T-helper 2 cell treated with Interferon-gamma antibody and Interleukin-4, amounts not matched to agents 5 μg/mL and 100 μg/mL, for 36 hours (primary cell): Measurements from ENCODE around the gene PICALM.
A peak's percentile ranks its signal among the peaks of the same experiment; 100 is the strongest.

Source experiments
- DNase-seq: peaks from one replicate; pipeline ENCODE4 v3.0.0; 2021; ENCODE audit warnings: low spot score
- H3K27ac Mint-ChIP-seq: one replicate; pipeline ENCODE4 v1.8.0; 2021; ENCODE audit warnings: mild to moderate bottlenecking, mixed read lengths
- H3K27me3 Mint-ChIP-seq: one replicate; pipeline ENCODE4 v1.8.0; 2021; ENCODE audit warnings: low read depth, mixed read lengths
- H3K36me3 Mint-ChIP-seq: one replicate; pipeline ENCODE4 v1.8.0; 2021; ENCODE audit warnings: low read depth, mixed read lengths
- H3K4me1 Mint-ChIP-seq: one replicate; pipeline ENCODE4 v1.8.0; 2021; ENCODE audit warnings: low read depth, mixed read lengths
- H3K4me3 Mint-ChIP-seq: one replicate; pipeline ENCODE4 v1.8.0; 2022; ENCODE audit warnings: mild to moderate bottlenecking, moderate library complexity, mixed read lengths
- H3K9me3 Mint-ChIP-seq: one replicate; pipeline ENCODE4 v1.8.0; 2021; ENCODE audit warnings: mixed read lengths

PICALM gene

GRCh38 chr11:86016451-86016850 is 52.4 kb downstream of the PICALM start:
- no peak for DNase-seq
- no peaks in the 10 kb centered on the region for H3K27me3 Mint-ChIP-seq
- H3K27ac Mint-ChIP-seq = peak overlapping the region; percentile 0
- H3K4me3 Mint-ChIP-seq = no peak overlapping the region
- H3K36me3 Mint-ChIP-seq = peaks cover 47% of the 10 kb centered on the region
- peaks cover 16% of the 10 kb centered on the region for H3K4me1 Mint-ChIP-seq
- no peaks in the 10 kb centered on the region for H3K9me3 Mint-ChIP-seq

- DNase-seq = no peak
- Mint-ChIP-seq H3K4me3 (no peak overlapping the region), H3K27ac (no peak overlapping the region), H3K27me3 (no peaks in the 10 kb centered on the region), H3K36me3 (peaks cover 44% of the 10 kb centered on the region), H3K9me3 (no peaks in the 10 kb centered on the region), H3K4me1 (peaks cover 12% of the 10 kb centered on the region)
Measured at GRCh38 chr11:86015699-86016098, 53.2 kb downstream of the PICALM start.

GRCh38 chr11:86014221-86014620 is 54.7 kb downstream of the PICALM start:
- Mint-ChIP-seq H3K4me1 (peaks cover 12% of the 10 kb centered on the region), H3K36me3 (peaks cover 43% of the 10 kb centered on the region), H3K27ac (no peak overlapping the region), H3K27me3 (no peaks in the 10 kb centered on the region), H3K4me3 (no peak overlapping the region), H3K9me3 (no peaks in the 10 kb centered on the region)
- DNase-seq = no peak

- no peak for DNase-seq
- Mint-ChIP-seq H3K27me3 (no peaks in the 10 kb centered on the region), H3K27ac (no peak overlapping the region), H3K4me1 (peaks cover 12% of the 10 kb centered on the region), H3K36me3 (peaks cover 42% of the 10 kb centered on the region), H3K9me3 (no peaks in the 10 kb centered on the region), H3K4me3 (no peak overlapping the region)
Measured at GRCh38 chr11:86013713-86014112, 55.2 kb downstream of the PICALM start.

GRCh38 chr11:86011175-86011574 is 57.7 kb downstream of the PICALM start:
- Mint-ChIP-seq H3K27me3 (no peaks in the 10 kb centered on the region), H3K36me3 (peaks cover 57% of the 10 kb centered on the region), H3K9me3 (no peaks in the 10 kb centered on the region), H3K4me1 (peaks cover 13% of the 10 kb centered on the region), H3K4me3 (no peak overlapping the region), H3K27ac (no peak overlapping the region)
- no peak for DNase-seq

- Mint-ChIP-seq H3K9me3 (no peaks in the 10 kb centered on the region), H3K27ac (no peak overlapping the region), H3K27me3 (no peaks in the 10 kb centered on the region), H3K36me3 (peaks cover 57% of the 10 kb centered on the region), H3K4me1 (peaks cover 6% of the 10 kb centered on the region), H3K4me3 (no peak overlapping the region)
- no peak for DNase-seq
Measured at GRCh38 chr11:86003654-86004053, 65.2 kb downstream of the PICALM start.

GRCh38 chr11:86002431-86002830 is 66.5 kb downstream of the PICALM start:
- Mint-ChIP-seq H3K27me3 (no peaks in the 10 kb centered on the region), H3K27ac (no peak overlapping the region), H3K4me3 (no peak overlapping the region), H3K9me3 (no peaks in the 10 kb centered on the region), H3K4me1 (no peaks in the 10 kb centered on the region), H3K36me3 (peaks cover 55% of the 10 kb centered on the region)
- DNase-seq = no peak

GRCh38 chr11:85991508-85991907 is 77.4 kb downstream of the PICALM start:
- H3K4me3 Mint-ChIP-seq = no peak overlapping the region
- H3K27me3 Mint-ChIP-seq = no peaks in the 10 kb centered on the region
- H3K4me1 Mint-ChIP-seq = peaks cover 14% of the 10 kb centered on the region
- DNase-seq = no peak
- H3K9me3 Mint-ChIP-seq = no peaks in the 10 kb centered on the region
- no peak overlapping the region for H3K27ac Mint-ChIP-seq
- H3K36me3 Mint-ChIP-seq = peaks cover 41% of the 10 kb centered on the region

- Mint-ChIP-seq H3K36me3 (peaks cover 43% of the 10 kb centered on the region), H3K4me1 (peaks cover 14% of the 10 kb centered on the region), H3K27me3 (no peaks in the 10 kb centered on the region), H3K4me3 (no peak overlapping the region), H3K9me3 (no peaks in the 10 kb centered on the region), H3K27ac (no peak overlapping the region)
- no peak for DNase-seq
Measured at GRCh38 chr11:85989746-85990145, 79.1 kb downstream of the PICALM start.

- Mint-ChIP-seq H3K27ac (no peak overlapping the region), H3K36me3 (peaks cover 40% of the 10 kb centered on the region), H3K27me3 (no peaks in the 10 kb centered on the region), H3K4me1 (peaks cover 14% of the 10 kb centered on the region), H3K9me3 (no peaks in the 10 kb centered on the region), H3K4me3 (no peak overlapping the region)
- DNase-seq = no peak
Measured at GRCh38 chr11:85988780-85989179, 80.1 kb downstream of the PICALM start.

GRCh38 chr11:85977751-85978160 is 91.1 kb downstream of the PICALM start:
- Mint-ChIP-seq H3K9me3 (no peaks in the 10 kb centered on the region), H3K36me3 (peaks cover 55% of the 10 kb centered on the region), H3K27ac (no peak overlapping the region), H3K4me1 (peaks cover 14% of the 10 kb centered on the region), H3K27me3 (no peaks in the 10 kb centered on the region), H3K4me3 (no peak overlapping the region)
- no peak for DNase-seq

- no peak for DNase-seq
- Mint-ChIP-seq H3K36me3 (peaks cover 50% of the 10 kb centered on the region), H3K4me1 (peaks cover 14% of the 10 kb centered on the region), H3K9me3 (no peaks in the 10 kb centered on the region), H3K27ac (no peak overlapping the region), H3K4me3 (no peak overlapping the region), H3K27me3 (no peaks in the 10 kb centered on the region)
Measured at GRCh38 chr11:85976525-85976924, 92.4 kb downstream of the PICALM start.

GRCh38 chr11:85974122-85974521 is 94.8 kb downstream of the PICALM start:
- no peak for DNase-seq
- Mint-ChIP-seq H3K9me3 (no peaks in the 10 kb centered on the region), H3K27ac (no peak overlapping the region), H3K4me3 (no peak overlapping the region), H3K36me3 (peaks cover 67% of the 10 kb centered on the region), H3K27me3 (no peaks in the 10 kb centered on the region), H3K4me1 (peaks cover 20% of the 10 kb centered on the region)

- no peak overlapping the region for H3K4me3 Mint-ChIP-seq
- no peak for DNase-seq
- no peaks in the 10 kb centered on the region for H3K9me3 Mint-ChIP-seq
- H3K36me3 Mint-ChIP-seq = peaks cover 67% of the 10 kb centered on the region
- H3K27ac Mint-ChIP-seq = no peak overlapping the region
- H3K4me1 Mint-ChIP-seq = peaks cover 21% of the 10 kb centered on the region
- H3K27me3 Mint-ChIP-seq = no peaks in the 10 kb centered on the region
Measured at GRCh38 chr11:85970593-85970992, 98.3 kb downstream of the PICALM start.

GRCh38 chr11:85967457-85967856 is 101.4 kb downstream of the PICALM start:
- Mint-ChIP-seq H3K36me3 (peaks cover 76% of the 10 kb centered on the region), H3K4me1 (peaks cover 14% of the 10 kb centered on the region), H3K27ac (peak overlapping the region; percentile 4), H3K9me3 (no peaks in the 10 kb centered on the region), H3K4me3 (no peak overlapping the region), H3K27me3 (no peaks in the 10 kb centered on the region)
- no peak for DNase-seq
